UCSD-AML1 (cell line): Measurements from ENCODE around the gene SLC35D3.
"Not testable (repeated sequence)": the region's sequence is repeated elsewhere in the genome, so short reads cannot be mapped to it uniquely, and the experiment has no call there.

Experiments
- DNase-seq: peaks from one replicate; lab custom pipeline; 2025; ENCODE audit not compliant: unreplicated experiment; lab: John Stamatoyannopoulos, UW

The SLC35D3 gene

GRCh38 chr6:136963259-136963658, 41.2 kb downstream of the SLC35D3 start:
- DNase-seq, result no peak

- DNase-seq, result no peak
Measured at GRCh38 chr6:136964398-136964797, 42.3 kb downstream of the SLC35D3 start.

DNA sequence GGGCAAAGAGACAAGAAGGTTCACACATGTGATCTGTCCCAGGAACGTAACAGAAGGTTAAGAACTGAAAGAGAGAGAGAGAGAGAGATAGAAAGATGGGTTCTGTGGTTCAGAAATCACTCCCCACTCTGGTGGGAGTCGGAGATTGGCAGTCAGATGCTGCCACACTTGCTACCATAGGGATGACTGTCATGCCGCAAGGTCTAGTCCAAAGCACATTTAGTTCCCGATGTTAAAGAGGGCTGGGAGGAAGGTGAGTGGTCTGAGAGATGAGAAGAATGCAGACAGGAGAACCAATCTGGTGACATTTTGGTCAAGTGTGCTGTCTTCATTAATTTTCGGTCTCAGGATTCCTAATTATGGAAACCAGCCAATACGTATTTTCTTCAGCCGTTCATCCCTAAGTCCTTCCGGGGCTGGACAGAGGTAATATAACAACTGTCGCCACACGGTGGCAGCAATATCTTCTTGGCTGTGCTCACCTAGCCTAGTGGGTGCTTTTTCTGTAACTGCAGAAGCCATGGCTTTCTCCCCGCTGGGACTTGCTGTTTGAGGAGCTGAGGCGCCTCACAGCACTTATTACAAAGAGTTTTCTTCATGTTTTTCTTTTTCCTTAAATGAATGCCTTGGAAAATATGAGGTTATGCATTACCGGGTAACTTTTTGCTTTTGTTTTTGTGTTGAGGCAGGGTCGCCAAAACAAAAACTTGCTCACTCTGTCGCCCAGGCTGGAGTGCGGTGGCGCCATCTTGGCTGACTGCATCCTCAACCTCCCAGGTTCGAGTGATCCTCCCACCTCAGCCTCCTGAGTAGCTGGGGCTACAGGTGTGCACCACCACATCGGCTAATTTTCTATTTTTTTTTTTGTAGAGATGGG, 46.0 kb downstream of the SLC35D3 start:
- DNase-seq, result peak; percentile 60

DNA sequence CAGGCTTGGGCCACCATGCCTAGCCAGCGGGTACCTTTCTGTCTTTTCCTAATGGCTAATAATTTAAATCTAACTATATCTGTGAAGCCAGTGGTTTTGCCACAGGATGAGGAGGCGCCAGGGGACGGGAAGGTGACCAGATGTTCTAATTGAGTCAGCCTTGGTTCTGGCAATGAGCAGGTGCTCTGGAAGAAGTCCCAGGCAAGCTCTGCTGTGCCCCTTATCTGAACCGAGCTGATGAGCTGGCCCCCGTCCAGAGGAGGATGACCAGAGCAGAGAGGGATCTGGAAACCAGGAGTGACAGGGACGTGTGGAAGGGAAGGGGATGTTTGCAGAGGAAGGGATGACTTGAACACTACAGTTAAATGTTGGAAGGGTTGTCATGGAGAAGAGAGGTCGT, 46.7 kb downstream of the SLC35D3 start:
- DNase-seq, result no peak

- no peak for DNase-seq
Measured at GRCh38 chr6:136969433-136969832, 47.3 kb downstream of the SLC35D3 start.

GRCh38 chr6:136969930-136970329, 47.8 kb downstream of the SLC35D3 start:
- DNase-seq, result no peak

- no peak for DNase-seq
Measured at GRCh38 chr6:136971609-136972008, 49.5 kb downstream of the SLC35D3 start.

DNA sequence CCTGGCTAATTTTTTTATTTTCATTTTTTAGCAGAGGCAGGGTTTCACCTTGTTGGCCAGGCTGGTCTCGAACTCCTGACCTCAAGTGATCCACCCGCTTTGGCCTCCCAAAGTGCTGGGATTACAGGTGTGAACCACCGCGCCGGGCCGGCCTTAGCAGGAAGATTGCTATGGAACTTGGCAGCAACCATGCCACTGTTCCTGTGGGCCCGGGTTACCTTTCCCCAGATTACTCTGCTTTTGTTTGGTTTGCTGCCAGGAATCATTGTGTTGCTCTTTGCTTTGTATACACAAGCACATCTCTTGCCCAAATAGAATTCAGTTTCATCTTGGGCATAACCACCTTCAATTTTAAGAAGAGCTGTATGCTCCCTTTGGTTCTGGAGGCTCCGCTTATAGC, 51.7 kb downstream of the SLC35D3 start:
- not testable (repeated sequence) for DNase-seq
